ENCODE results near the gene OBSL1. TPM values are rescaled to one million over a fixed set of nuclear protein-coding genes. Genes with fewer than 3 reads are reported as not detected.

The OBSL1 gene
- total RNA-seq, 4 donors from 2014 or later = 85.0 to 135 (median 98.3) TPM

DNA sequence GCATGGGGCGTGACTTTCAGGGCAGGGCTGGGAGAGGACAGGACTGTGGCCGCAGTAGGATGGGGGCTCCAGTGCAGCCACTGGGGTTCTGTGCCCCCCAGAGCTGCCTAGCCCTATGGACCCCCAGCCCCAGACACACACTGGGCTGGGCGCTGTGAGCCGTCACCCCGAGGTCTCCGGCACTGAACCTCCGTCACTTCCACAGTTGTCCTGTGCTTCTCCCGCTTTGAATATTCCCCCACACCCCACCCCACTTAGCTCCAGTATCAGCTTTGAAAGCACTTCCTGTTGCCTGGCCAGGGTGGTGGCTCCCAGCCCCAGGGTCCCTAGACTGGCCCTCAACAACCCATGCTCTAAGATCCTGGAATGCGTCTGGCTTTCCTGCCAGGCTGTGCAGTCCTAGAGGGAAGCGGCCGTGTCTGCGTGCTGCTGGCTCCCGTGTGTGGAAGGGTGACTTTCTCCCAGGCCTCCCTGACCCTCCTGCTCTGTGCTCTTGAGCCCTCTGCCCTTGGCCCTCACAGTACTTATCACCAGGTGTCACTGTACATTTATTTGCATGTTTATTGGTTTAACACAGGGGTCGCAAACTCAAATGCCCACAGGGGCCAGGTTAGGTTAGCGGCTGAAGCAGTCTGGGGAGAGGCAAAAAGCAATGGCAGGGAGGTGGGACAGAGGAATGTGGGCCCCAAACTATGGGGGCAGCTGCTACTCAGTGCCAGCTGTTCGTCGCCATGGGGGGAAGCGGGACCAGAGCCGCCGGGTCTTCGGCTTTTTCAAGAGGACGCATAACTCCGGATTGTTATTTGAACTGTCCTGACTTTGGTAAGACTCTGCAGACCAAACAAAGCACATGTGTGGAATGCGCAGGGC lies 9.9 kb downstream of the OBSL1 start:
- 69 to 72% methylated on average over 24 of the region's 24 CpGs for WGBS, 2 donors
- TF ChIP-seq POLR2A (IDR thresholded peaks at IDR 0.05) (no peak), EP300 (IDR thresholded peaks at IDR 0.05) (no peak)
- TF ChIP-seq, protein P1, sequence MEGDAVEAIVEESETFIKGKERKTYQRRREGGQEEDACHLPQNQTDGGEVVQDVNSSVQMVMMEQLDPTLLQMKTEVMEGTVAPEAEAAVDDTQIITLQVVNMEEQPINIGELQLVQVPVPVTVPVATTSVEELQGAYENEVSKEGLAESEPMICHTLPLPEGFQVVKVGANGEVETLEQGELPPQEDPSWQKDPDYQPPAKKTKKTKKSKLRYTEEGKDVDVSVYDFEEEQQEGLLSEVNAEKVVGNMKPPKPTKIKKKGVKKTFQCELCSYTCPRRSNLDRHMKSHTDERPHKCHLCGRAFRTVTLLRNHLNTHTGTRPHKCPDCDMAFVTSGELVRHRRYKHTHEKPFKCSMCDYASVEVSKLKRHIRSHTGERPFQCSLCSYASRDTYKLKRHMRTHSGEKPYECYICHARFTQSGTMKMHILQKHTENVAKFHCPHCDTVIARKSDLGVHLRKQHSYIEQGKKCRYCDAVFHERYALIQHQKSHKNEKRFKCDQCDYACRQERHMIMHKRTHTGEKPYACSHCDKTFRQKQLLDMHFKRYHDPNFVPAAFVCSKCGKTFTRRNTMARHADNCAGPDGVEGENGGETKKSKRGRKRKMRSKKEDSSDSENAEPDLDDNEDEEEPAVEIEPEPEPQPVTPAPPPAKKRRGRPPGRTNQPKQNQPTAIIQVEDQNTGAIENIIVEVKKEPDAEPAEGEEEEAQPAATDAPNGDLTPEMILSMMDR (IDR thresholded peaks at IDR 0.05) = no peak
- Histone ChIP-seq H3K27me3 (no peaks in the 10 kb centered on the region), H3K4me1 (peaks cover 0 to 5% (median 0%) of the 10 kb centered on the region in 4 donors), H3K27ac (no peak overlapping the region), H3K9me3 (no peaks in the 10 kb centered on the region), H3K36me3 (peaks cover 0 to 79% (median 0%) of the 10 kb centered on the region in 3 donors), H3K4me3 (no peak overlapping the region)
- DNase-seq (ENCODE audit: low spot score in 2 of 2) = no peak

GRCh38 chr2:219560893-219561178 lies 10.5 kb downstream of the OBSL1 start:
- H3K27ac ChIP-seq = no peak overlapping the region
- no peaks in the 10 kb centered on the region for H3K27me3 ChIP-seq
- no peak overlapping the region for H3K4me3 ChIP-seq
- no peaks in the 10 kb centered on the region for H3K9me3 ChIP-seq
- peaks cover 0 to 79% (median 0%) of the 10 kb centered on the region in 3 donors for H3K36me3 ChIP-seq
- DNase-seq (ENCODE audit: low spot score in 2 of 2) = no peak
- peaks cover 0 to 5% (median 0%) of the 10 kb centered on the region in 4 donors for H3K4me1 ChIP-seq
- no peak for TF ChIP-seq POLR2A (IDR thresholded peaks at IDR 0.05)
- TF ChIP-seq EP300 (IDR thresholded peaks at IDR 0.05) = no peak
- TF ChIP-seq, protein P1 (IDR thresholded peaks at IDR 0.05) = no peak
- WGBS, 2 donors = 78 to 83% methylated on average over 3 of the region's 3 CpGs

- no peaks in the 10 kb centered on the region for H3K9me3 ChIP-seq
- peaks cover 0 to 5% (median 0%) of the 10 kb centered on the region in 4 donors for H3K4me1 ChIP-seq
- no peak for DNase-seq (ENCODE audit: low spot score in 2 of 2)
- no peak overlapping the region for H3K4me3 ChIP-seq
- TF ChIP-seq, protein P1 (IDR thresholded peaks at IDR 0.05) = peak; percentile 30 to 89 (median 71)
- TF ChIP-seq EP300 (IDR thresholded peaks at IDR 0.05) = no peak
- peaks cover 0 to 78% (median 0%) of the 10 kb centered on the region in 3 donors for H3K36me3 ChIP-seq
- H3K27me3 ChIP-seq = no peaks in the 10 kb centered on the region
- no peak overlapping the region for H3K27ac ChIP-seq
- 27 to 29% methylated on average over 7 to 8 of the region's 8 CpGs for WGBS, 2 donors
Measured at GRCh38 chr2:219560037-219560892, 11.1 kb downstream of the OBSL1 start.

DNA sequence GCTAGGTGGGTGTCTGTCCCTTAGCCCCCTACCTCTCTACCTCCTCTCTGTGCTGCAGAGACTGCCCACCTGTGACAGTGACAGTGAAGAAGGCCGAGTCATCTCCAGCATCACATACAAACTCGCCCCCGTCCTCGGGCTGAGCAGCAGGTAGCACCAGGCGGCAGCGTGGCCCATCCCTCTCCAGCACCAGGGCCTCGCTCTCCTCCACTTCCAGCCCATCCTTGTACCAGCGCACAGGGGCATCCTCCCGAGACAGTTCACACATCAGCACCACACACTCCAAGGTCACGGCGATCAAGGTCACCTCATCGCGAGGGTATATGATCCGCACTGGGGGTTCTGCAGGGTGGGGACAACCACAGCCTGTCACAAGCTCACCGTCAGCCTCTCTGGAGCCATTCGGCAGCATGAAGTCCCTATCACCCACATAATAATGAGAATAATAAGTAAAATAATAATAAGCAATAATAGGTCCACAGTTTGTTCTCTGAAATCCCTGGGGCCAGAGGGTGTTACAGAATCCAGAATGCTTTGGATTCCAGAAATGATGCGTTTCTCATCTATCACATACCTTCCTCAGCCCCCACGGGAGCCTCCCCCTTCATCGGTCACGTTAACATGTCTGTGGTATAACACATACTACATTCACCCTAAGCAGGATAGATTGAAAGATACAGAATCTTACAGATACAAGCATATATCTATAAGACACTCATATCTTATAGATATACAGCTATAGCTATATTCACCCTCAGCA lies 12.0 kb downstream of the OBSL1 start:
- H3K4me3 ChIP-seq = no peak overlapping the region
- H3K36me3 ChIP-seq = peaks cover 0 to 78% (median 0%) of the 10 kb centered on the region in 3 donors
- peaks cover 0 to 5% (median 0%) of the 10 kb centered on the region in 4 donors for H3K4me1 ChIP-seq
- no peak for DNase-seq (ENCODE audit: low spot score in 2 of 2)
- no peaks in the 10 kb centered on the region for H3K9me3 ChIP-seq
- WGBS, 2 donors = 84 to 85% methylated on average over 20 of the region's 20 CpGs
- TF ChIP-seq EP300 (IDR thresholded peaks at IDR 0.05) = no peak
- TF ChIP-seq, protein P1 (IDR thresholded peaks at IDR 0.05) = no peak
- TF ChIP-seq POLR2A (IDR thresholded peaks at IDR 0.05) = no peak
- H3K27ac ChIP-seq = no peak overlapping the region
- H3K27me3 ChIP-seq = no peaks in the 10 kb centered on the region

Measured in tibial nerve (tissue), 4 donors.